GM13976 (cell line): ENCODE results near the gene SGF29.
"Not testable (repeated sequence)": the region's sequence is repeated elsewhere in the genome, so short reads cannot be mapped to it uniquely, and the experiment has no call there.

Experiments used
- DNase-seq: peaks from one replicate; pipeline ENCODE4 v3.0.0; 2012; ENCODE audit warnings: low spot score
- in situ Hi-C: fragments of 300-500 bp; cut with MboI; formaldehyde crosslinking; loops from one replicate; pipeline ENCODE4 v1.12.0; 2022; ENCODE audit warnings: low sequenced_read_pairs, mixed read lengths, inconsistent platforms; ENCODE audit not compliant: unreplicated experiment
- TF ChIP-seq, protein P1 (sequence below): IDR thresholded peaks from 2 replicates; pipeline ENCODE4 v1.5.1; 2012; ENCODE audit warnings: borderline replicate concordance, mild to moderate bottlenecking; ENCODE audit not compliant: insufficient read depth; ENCODE audit errors: extremely low read depth, missing control alignments, control extremely low read depth

The SGF29 gene

DNA sequence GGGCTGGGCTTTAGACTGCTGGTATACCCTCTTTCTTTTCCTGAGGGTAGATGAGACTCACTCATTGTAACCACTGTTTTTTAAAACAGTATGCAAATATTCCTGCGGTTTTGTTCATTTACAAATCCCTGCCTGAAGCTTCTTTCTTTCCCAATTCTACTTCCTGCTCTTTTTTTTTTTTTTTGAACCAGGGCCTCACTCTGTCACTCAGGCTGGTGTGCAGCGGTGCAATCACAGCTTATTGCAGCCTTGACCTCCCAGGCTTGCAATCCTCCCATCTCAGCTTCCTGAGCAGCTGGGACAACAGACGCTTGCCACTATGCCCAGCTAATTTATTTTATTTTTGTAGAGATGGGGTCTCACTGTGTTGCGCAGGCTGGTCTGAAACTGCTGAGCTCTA is 64.2 kb downstream of the SGF29 start:
- TF ChIP-seq, protein P1, sequence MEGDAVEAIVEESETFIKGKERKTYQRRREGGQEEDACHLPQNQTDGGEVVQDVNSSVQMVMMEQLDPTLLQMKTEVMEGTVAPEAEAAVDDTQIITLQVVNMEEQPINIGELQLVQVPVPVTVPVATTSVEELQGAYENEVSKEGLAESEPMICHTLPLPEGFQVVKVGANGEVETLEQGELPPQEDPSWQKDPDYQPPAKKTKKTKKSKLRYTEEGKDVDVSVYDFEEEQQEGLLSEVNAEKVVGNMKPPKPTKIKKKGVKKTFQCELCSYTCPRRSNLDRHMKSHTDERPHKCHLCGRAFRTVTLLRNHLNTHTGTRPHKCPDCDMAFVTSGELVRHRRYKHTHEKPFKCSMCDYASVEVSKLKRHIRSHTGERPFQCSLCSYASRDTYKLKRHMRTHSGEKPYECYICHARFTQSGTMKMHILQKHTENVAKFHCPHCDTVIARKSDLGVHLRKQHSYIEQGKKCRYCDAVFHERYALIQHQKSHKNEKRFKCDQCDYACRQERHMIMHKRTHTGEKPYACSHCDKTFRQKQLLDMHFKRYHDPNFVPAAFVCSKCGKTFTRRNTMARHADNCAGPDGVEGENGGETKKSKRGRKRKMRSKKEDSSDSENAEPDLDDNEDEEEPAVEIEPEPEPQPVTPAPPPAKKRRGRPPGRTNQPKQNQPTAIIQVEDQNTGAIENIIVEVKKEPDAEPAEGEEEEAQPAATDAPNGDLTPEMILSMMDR = no peak
- in situ Hi-C loops = no loop called here
- peak; percentile 1 for DNase-seq

DNA sequence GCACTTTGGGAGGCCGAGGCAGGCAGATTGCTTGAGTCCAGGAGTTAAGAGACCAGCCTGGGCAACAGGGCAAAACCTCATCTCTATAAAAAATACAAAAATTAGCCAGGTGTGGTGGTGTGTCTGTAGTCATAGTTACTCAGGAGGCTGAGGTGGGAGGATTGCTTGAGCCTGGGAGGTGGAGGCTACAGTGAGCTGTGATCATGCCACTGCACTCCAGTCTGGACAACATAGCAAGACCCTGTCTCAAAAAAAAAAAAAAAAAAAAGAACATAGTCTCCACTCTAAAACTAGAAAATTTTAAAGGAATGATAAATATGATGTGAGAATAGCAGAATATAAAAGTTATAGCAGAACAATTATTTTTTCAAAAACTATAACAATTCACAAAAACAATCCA is 66.6 kb downstream of the SGF29 start:
- in situ Hi-C loops, DNase-seq: not testable (repeated sequence)

DNA sequence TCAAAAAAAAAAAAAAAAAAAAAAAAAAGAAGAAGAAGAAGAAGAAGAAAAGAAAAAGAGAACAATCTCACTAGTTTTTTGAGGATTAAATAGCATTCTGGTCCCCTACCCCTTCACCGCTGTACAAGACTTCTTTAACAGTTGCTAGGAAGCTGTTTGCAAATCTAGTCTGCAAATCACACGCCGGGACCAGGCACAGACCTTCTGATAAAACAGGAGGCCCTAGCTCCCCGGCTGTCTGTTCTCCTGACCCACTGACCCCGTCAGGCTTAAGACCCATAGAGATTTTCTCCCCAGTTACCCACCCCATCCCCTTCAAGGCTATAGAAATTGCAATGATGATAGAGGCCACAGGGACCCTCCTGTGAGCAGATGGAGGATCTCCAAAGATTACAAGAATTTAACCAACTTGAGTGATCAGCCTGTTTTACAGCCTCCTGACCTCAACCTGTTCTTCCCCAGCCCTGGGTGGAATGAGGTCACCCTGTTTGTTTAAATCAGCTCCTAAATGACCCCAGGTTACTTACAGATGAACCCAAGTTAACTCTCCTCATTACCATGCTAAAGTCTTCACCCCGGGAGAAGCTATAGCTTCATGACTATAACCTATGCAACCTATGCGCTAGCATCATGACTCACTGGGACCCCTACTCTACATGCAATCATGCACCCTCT is 67.9 kb downstream of the SGF29 start:
- peak; percentile 3 for DNase-seq
- TF ChIP-seq, protein P1 = no peak
- in situ Hi-C loops = no loop called here

DNA sequence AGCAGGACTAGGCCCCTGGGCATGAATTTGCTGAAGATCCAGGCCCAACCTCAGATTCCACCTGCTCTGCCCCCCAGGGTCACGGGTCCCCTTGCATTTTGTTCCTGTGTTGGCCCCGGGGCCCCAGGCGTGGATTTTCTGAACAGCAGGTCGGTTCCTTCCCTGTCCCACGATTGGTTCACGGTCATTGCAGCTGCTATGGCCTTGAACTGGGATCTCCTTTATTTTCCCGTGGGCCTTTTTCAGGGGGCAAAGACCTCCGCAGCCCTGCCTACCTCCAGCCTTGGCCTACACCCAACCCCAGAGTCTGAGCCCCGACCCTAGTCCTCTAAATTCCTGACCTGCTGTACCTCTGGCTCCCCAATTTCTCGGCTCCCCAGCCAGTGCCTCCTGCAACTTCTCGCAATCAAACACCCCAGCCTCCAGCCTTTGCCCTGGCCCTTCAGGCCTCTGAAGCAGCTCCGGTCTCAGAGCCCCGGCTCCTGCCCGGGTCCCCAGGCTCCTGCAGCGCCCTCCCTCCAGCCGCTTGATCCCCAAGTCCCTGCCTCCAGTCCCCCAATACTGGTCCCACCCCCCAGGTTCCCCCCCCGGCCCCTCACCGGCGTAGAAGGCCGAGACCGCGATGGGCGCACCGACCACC is 68.9 kb downstream of the SGF29 start:
- DNase-seq = peak; percentile 1

DNA sequence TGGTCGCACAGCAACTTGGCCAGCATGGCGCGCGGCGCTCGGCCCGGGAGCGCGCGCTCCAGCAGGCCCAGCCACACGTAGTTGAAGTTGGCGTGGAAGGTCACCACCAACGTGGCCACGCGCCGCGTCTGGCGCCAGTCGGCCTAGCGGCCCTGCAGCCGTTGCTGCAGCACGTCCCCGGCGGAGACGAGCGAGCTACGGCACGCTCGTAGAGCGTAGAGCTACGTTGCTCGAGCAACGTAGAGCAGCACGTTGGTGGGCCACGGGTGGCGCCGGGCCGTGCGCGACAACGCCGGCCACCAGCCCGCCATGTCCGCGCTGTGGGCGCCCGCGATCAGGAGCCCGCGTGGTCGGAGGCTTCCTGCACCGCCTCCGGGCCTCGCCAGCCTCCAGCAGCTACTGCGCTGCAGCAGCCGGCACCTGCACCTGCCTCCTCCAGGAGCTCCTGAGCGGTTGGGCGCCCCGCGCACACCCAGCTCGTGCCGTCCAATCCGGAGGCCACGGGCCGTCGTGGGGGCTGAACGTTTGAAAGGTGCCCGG is 69.5 kb downstream of the SGF29 start:
- TF ChIP-seq, protein P1 = no peak
- DNase-seq = peak; percentile 37
- in situ Hi-C loops = no loop called here

More for the DNA sequence above, 68.9 kb downstream of the SGF29 start:
- in situ Hi-C loops = not testable (repeated sequence)

DNA sequence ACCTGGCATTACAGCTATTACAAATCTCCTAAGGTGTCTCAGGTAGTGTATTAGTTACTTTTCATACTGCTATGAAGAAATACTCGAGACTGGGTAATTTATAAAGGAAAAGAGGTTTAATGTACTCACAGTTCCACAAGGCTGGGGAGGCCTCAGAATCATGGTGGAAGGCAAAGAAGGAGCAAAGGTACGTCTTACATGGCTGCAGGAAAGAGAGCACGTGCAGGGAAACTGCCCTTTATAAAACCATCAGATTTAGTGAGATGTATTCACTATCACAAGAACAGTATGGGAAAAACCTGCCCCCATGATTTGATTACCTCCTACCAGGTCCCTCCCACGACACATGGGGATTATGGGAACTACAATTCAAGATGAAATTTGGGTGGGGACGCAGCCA is 77.2 kb downstream of the SGF29 start:
- not testable (repeated sequence) for DNase-seq

DNA sequence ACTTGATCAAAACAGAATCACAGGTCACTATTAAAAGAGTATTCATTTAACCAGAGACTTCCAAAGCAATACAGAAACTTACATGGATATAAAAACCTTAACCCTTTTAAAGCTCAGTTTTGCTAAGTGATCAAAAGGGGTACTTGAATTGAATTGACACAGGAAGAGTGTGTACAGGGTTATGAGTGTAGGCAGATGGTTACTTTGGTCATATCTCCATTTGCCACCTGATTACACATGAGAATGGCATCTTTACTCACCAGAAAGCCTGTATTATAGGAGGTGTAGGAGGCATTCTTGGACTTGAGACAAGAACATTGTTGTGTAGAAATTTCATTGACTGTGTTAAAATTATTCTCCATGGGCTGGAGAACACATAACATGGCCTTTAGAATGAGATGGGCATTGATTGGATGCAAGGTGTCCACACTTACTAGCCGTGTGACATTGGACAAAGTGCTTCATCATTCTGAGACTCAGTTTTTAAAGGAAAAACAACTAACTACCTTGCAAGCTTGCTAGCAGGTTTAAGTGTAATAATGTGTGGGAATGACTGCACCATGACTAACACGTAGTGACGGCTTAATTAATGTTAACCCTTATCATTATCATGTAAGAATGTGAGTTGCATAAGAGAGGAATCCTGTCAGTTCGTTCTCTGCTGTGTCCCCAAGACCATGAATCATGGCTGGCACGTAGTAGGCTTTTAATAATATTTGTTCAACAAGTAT is 82.5 kb downstream of the SGF29 start:
- DNase-seq, in situ Hi-C loops: not testable (repeated sequence)

More for the DNA sequence above, 77.2 kb downstream of the SGF29 start:
- in situ Hi-C loops = not testable (repeated sequence)

DNA sequence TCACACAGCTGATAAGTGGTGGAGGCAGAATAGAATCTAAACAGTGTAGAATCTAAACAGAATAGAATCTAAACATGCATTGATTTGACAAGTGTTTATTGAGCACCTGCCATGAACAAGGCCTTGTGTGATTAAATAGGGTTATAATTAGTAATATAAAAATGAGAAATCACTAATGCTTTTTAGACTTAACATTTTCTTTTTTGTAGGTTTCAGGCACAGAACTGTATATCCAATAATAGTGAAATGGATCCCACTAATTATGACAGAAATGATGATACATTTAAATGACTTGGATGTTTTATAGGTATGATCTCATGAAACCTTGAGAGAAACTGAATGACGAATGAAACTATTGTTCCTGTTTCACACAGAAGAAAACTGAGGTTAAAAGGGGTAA is 84.0 kb downstream of the SGF29 start, which contains the start of gene NPIPB8:
Gene NPIPB8 (plus strand): TSS at position 301 of the 400 bp plus-strand sequence. CDS start 296 bp downstream, outside the sequence.
- in situ Hi-C loops, DNase-seq: not testable (repeated sequence)

DNA sequence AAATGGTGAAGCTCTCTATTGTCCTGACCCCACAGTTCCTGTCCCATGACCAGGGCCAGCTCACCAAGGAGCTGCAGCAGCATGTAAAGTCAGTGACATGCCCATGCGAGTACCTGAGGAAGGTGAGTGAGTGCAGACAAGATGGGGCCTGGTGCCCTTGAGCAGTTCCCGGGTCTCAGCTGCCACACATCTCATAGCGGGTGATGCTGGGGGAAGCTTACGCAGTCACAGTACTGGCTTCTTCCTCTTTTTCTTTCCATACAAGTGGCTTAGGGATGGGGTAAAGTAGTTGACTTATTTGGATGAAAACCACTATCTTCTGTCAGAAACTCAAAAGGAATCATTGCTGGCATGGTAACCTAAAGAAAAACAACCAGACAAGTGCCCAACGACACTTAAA is 84.6 kb downstream of the SGF29 start:
- in situ Hi-C loops, DNase-seq: not testable (repeated sequence)

DNA sequence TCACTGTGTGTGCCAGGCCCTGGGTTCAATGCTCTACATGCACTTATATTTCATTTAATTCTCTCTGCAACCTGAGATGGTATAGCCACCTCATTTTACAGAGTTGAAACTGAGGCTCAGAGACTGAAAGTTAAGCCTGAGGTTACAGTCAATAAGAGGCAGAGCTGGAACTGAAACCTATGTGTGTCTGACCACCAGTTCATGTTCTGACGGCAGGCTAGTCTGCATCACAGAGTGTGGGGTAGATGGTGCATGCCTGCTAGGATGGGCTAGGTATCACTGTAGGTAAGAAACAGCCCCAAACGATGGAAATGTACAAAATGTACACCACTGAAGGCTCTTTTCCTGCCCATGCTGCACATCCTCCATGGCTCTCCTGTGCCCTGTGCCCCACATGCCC is 86.2 kb downstream of the SGF29 start:
- in situ Hi-C loops, DNase-seq: not testable (repeated sequence)
